OCI-M1 (cell line): Measurements from ENCODE around the gene SHANK3.

ENCODE experiments used
- DNase-seq: peaks from one replicate; lab custom pipeline; 2025; lab: John Stamatoyannopoulos, UW

SHANK3 gene

GRCh38 chr22:50713571-50714056, 41.0 kb downstream of the SHANK3 start:
- DNase-seq = no peak

GRCh38 chr22:50714150-50714549, 41.5 kb downstream of the SHANK3 start:
- no peak for DNase-seq

DNA sequence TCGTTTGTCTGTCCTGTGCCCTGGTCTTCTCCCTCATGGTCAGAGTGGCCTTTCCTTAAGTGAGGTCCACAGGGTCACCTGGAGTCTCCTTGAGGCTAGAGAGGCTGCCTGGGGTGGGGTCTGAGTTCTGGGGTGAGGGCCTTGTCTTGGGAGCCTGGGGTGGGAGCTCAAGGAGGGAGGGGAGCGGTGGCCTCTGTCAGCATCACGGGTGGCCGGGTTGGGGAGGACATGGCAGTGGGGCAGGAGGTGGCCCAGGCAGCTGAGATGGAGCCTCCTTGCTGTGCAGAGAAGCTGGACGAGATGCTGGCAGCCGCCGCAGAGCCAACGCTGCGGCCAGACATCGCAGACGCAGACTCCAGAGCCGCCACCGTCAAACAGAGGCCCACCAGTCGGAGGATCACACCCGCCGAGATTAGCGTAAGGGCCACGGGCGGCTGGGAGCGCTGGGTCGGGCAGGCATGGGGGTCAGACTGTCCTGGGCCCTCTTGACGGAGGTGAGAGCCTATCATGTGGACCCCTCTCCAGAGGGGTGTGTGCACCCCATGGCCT, 42.1 kb downstream of the SHANK3 start:
- no peak for DNase-seq

DNA sequence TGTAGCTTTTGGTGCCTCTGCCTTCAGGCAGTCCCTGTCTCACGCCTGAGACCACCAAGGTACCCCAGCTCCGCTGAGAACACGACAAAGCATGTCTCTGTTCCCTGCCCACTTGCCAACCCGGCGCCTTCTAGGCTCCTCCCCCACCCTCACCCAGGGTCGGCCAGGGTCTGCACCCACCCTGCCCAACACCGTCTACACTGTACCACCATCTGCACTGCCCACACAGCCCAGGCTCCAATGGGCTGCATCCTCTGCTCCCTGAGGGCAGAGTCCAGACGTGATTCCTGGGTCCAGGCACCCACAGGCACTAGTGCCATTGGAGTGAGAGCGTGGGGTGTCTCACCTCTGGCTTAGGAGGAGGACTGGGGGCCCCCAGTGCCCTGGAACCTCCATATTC, 42.6 kb downstream of the SHANK3 start:
- no peak for DNase-seq

GRCh38 chr22:50715776-50716175, 43.2 kb downstream of the SHANK3 start:
- DNase-seq = no peak

DNA sequence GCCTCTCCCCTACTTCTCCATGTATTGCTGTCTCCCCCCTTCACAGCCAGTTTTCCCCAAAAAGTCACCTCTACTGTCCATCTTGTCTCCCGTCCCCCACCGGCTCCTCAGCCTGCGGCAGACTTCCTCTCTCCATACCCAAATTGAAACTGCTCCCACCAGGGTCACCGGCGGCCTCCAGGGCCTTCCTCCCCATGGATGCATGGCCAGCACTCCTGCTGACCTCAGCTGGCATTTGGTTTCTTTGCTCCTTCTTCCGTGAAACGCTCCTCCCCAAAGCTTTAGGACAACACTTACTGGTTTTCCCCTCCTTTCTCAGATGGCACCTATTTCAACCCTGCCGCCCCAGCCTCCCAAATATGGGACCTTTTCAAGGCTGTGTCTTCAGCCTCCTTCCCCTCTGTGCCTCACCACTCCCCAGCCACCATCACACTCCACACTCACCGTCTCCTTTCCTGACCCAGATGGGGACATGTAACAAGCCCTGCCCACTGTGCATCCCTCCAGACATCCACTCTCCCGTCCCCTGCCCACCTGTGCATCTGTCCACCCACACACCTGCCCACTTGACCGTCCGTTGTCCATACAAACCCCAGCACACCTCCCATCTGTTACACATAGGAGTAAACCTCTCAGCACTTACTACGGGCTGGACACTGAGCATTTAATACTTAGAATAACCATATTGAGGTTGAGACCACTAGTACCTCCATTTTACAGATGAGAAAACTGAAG, 43.8 kb downstream of the SHANK3 start:
- DNase-seq = no peak

- no peak for DNase-seq
Observed at GRCh38 chr22:50717709-50718351, 45.2 kb downstream of the SHANK3 start.

DNA sequence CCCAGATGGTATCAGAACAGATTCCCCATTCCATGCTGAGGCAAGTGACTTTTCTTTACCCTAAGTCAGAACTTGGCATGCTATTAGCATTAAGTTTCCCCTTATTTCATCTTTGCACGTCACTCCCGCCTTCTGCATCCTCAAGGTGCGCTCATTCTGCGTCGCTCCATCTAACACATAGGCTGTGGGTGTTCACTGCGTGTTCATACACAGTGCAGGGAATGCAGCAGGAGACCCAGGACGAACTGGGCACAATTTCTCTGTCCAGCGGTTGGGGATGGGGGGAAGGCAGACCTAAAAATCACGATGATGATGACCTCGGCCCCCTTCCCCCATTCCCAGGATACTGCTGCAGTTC, 45.7 kb downstream of the SHANK3 start:
- no peak for DNase-seq

DNA sequence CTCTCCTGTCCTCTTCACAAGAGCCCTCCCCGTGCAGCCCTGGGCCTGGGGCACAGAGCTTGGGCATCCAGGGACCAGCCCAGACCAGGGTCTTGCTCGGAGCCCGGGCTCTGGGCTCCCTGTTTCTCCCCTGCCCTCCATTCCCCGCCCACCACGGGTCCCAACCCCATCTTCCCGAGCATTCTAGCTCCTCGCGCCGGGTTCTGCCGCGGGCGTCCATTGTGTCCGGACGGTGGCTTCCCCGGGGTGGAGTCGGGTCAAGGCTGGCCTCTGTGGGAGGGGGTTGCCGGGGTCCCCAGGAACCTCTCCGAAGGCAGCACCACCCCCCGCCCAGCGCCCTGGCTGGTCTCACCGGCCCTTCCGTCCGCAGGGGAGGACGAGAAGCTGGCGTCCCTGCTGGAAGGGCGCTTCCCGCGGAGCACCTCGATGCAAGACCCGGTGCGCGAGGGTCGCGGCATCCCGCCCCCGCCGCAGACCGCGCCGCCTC, 47.2 kb downstream of the SHANK3 start:
- no peak for DNase-seq

DNA sequence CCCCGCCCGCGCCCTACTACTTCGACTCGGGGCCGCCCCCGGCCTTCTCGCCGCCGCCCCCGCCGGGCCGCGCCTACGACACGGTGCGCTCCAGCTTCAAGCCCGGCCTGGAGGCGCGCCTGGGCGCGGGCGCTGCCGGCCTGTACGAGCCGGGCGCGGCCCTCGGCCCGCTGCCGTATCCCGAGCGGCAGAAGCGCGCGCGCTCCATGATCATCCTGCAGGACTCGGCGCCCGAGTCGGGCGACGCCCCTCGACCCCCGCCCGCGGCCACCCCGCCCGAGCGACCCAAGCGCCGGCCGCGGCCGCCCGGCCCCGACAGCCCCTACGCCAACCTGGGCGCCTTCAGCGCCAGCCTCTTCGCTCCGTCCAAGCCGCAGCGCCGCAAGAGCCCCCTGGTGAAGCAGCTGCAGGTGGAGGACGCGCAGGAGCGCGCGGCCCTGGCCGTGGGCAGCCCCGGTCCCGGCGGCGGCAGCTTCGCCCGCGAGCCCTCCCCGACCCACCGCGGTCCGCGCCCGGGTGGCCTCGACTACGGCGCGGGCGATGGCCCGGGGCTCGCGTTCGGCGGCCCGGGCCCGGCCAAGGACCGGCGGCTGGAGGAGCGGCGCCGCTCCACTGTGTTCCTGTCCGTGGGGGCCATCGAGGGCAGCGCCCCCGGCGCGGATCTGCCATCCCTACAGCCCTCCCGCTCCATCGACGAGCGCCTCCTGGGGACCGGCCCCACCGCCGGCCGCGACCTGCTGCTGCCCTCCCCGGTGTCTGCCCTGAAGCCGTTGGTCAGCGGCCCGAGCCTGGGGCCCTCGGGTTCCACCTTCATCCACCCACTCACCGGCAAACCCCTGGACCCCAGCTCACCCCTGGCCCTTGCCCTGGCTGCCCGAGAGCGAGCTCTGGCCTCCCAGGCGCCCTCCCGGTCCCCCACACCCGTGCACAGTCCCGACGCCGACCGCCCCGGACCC, 48.0 kb downstream of the SHANK3 start:
- DNase-seq = no peak

GRCh38 chr22:50721257-50721844, 48.7 kb downstream of the SHANK3 start:
- DNase-seq = no peak

DNA sequence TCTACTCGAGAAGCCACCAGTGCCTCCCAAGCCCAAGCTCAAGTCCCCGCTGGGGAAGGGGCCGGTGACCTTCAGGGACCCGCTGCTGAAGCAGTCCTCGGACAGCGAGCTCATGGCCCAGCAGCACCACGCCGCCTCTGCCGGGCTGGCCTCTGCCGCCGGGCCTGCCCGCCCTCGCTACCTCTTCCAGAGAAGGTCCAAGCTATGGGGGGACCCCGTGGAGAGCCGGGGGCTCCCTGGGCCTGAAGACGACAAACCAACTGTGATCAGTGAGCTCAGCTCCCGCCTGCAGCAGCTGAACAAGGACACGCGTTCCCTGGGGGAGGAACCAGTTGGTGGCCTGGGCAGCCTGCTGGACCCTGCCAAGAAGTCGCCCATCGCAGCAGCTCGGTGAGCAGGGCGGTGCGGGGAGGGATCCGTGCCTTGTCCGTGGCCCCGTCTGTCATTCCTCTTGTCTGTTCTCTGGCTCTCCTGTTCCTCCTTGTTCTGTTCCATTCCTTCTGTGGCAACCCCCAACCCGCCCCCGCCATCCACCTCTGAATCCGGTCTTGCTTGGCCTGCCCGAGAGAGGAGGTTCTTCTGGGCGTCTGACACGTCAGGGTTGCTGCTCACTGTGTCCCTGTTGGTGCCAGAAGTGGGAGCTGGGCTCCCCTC, 49.6 kb downstream of the SHANK3 start:
- DNase-seq = no peak
